Spleen (tissue), 11 donors: ENCODE measurements around the gene SLC25A47. TPM values are rescaled to one million over a fixed set of nuclear protein-coding genes. Genes with fewer than 3 reads are reported as not detected.

ENCODE experiments used
- DNase-seq: peaks from one replicate; pipeline ENCODE4 v3.0.0-alpha.2; 2020
- H3K27ac ChIP-seq, 8 donors: fragments of 200-600 bp; sonication (generic) in 7 of 8; 1 replicate in 4 of 8; 2 replicates in 4 of 8; pipeline versions ENCODE4 v1.5.0 to v1.8.0; 2016 to 2021; ENCODE audit warnings: inconsistent platforms in 4 of 8, mild to moderate bottlenecking in 4 of 8, moderate library complexity in 1 of 8
- H3K27me3 ChIP-seq, 7 donors: fragments of 200-600 bp; sonication (generic) in 6 of 7; replicated peaks in 1 of 7; 1 replicate in 4 of 7; 2 replicates in 3 of 7; pipeline versions ENCODE4 v1.5.0 to v1.8.0; 2016 to 2021; ENCODE audit warnings: inconsistent platforms in 3 of 7, mild to moderate bottlenecking in 1 of 7
- H3K36me3 ChIP-seq, 6 donors: fragments of 200-600 bp; sonication (generic) in 5 of 6; 1 replicate in 4 of 6; 2 replicates in 2 of 6; pipeline versions ENCODE4 v1.5.0 to v1.8.0; 2016 to 2021; ENCODE audit warnings: inconsistent platforms in 2 of 6
- H3K4me1 ChIP-seq, 6 donors: fragments of 200-600 bp; sonication (generic) in 5 of 6; 1 replicate in 3 of 6; 2 replicates in 3 of 6; pipeline versions ENCODE4 v1.5.0 to v1.8.0; 2016 to 2021; ENCODE audit warnings: inconsistent platforms in 3 of 6
- H3K4me3 ChIP-seq, 8 donors: fragments of 200-600 bp; sonication (generic) in 7 of 8; 1 replicate in 4 of 8; 2 replicates in 4 of 8; pipeline versions ENCODE4 v1.5.0 to v1.8.0; 2016 to 2021; ENCODE audit warnings: inconsistent platforms in 4 of 8, mild to moderate bottlenecking in 4 of 8, moderate library complexity in 2 of 8
- H3K9me3 ChIP-seq, 8 donors: fragments of 200-600 bp; sonication (generic) in 7 of 8; 1 replicate in 4 of 8; 2 replicates in 4 of 8; pipeline versions ENCODE4 v1.5.0 to v1.8.0; 2016 to 2021; ENCODE audit warnings: inconsistent platforms in 4 of 8
- CTCF ChIP-seq, 11 experiments: fragments of 200-600 bp in 7 of 11; fragments of 450-650 bp in 4 of 11; sonication (generic) in 4 of 11; IDR thresholded peaks in 8 of 11; conservative IDR thresholded peaks in 3 of 11; 1 replicate in 7 of 11; 2 replicates in 4 of 11; pipeline versions ENCODE4 v1.4.0 to v1.8.0; 2016 to 2021; ENCODE audit warnings: antibody characterized with exemption in 11 of 11, inconsistent platforms in 4 of 11, mild to moderate bottlenecking in 1 of 11
- POLR2A ChIP-seq, 3 donors: fragments of 450-650 bp; IDR thresholded peaks; one replicate each; pipeline ENCODE4 v1.5.1; 2017; ENCODE audit warnings: antibody characterized with exemption in 3 of 3, mild to moderate bottlenecking in 1 of 3
- POLR2AphosphoS5 ChIP-seq, 3 donors: sonication (generic); formaldehyde crosslinking; IDR thresholded peaks; one replicate each; pipeline ENCODE4 v1.5.1; 2017; ENCODE audit warnings: antibody characterized with exemption in 3 of 3
- WGBS, 5 donors: extraction: QIAGEN DNeasy Blood & Tissue Kit in 3 of 5; methylation state at CpG; one replicate each; pipeline versions ENCODE4 v1.1.5 to v1.1.7; 2013 to 2018; 5-methylcytosine and 5-hydroxymethylcytosine counted together
- intact Hi-C: fragments of 100-400 bp; cut with DNase I; formaldehyde crosslinking; loops from one replicate; pipeline ENCODE4 v1.15.0; 2023; ENCODE audit warnings: low total_unique reads
- polyA plus RNA-seq, 3 donors: library from polyadenylated mRNA; stranded (reverse); fragments of 200-250 nt; gene quantifications; one replicate each; pipeline ENCODE4 v1.2.1, GENCODE V29; 2013
- total RNA-seq, 7 donors: library from RNA; depleted of rRNA in 3 of 7; stranded (reverse); fragments of >200 nt in 3 of 7; fragmentation: NEBNext Ultra II Directional in 4 of 7; extraction: Animal tissue kit (Norgen Biotek cat#: 25700) in 4 of 7; gene quantifications; one replicate each; pipeline versions ENCODE4 v1.1.0 to v1.2.1, GENCODE V29; 2016 to 2021
- donor health status: healthy with polysubstance abuse.
- donor health status: DM: no; HTN: no; CAD: no; lungs with moderate emphysema.
- donor health status: DM: no; HTN: no; CAD: no.
- donor health status: Bipolar disorder and iron deficiency.
- donor health status: healthy.
- donor health status: DM: no; HTN: no; CAD: no.
- donor health status: DM: yes; HTN: yes; CAD: no.

SLC25A47 gene
- total and polyA plus RNA-seq, 10 donors: 0.03 to 0.11 TPM; not detected in 8

- H3K9me3 ChIP-seq: no peaks in the 10 kb centered on the region
- intact Hi-C loops: no loop called here
These were observed 1.5 kb upstream of the SLC25A47 start for GRCh38 chr14:100321473-100322137.

GRCh38 chr14:100322138-100322957 is 791 bp upstream of the SLC25A47 start:
- Histone ChIP-seq H3K27ac (no peak overlapping the region), H3K27me3 (no peaks in the 10 kb centered on the region), H3K36me3 (no peaks in the 10 kb centered on the region), H3K4me3 (no peak overlapping the region), H3K4me1 (peaks cover 6 to 30% (median 19%) of the 10 kb centered on the region in 6 donors), H3K9me3 (no peaks in the 10 kb centered on the region)
- no peak for TF ChIP-seq POLR2A (IDR thresholded peaks at IDR 0.05)
- TF ChIP-seq POLR2AphosphoS5 (IDR thresholded peaks at IDR 0.05): no peak
- TF ChIP-seq CTCF (IDR thresholded peaks at IDR 0.05 in 8 of 11, conservative IDR thresholded peaks at IDR 0.05 in 3 of 11): no peak
- DNase-seq: no peak
- intact Hi-C loops: no loop called here
- 86 to 100% (median 88%) methylated on average over 6 to 15 of the region's 15 CpGs for WGBS, 5 donors

More at GRCh38 chr14:100321473-100322137, 1.5 kb upstream of the SLC25A47 start:
- no peaks in the 10 kb centered on the region for H3K27me3 ChIP-seq
- H3K4me1 ChIP-seq: peaks cover 6 to 34% (median 20%) of the 10 kb centered on the region in 6 donors
- no peak overlapping the region for H3K4me3 ChIP-seq
- H3K36me3 ChIP-seq: no peaks in the 10 kb centered on the region
- no peak overlapping the region for H3K27ac ChIP-seq
- TF ChIP-seq POLR2AphosphoS5 (IDR thresholded peaks at IDR 0.05) (peak; percentile 17 to 63 (median 47)), CTCF (IDR thresholded peaks at IDR 0.05 in 8 of 11, conservative IDR thresholded peaks at IDR 0.05 in 3 of 11) (no peak)
- peak; percentile 79 for DNase-seq
- 63 to 75% (median 72%) methylated on average over 8 to 9 of the region's 9 CpGs for WGBS, 5 donors

- intact Hi-C loops: no loop called here
- peaks cover 0 to 15% (median 5%) of the 10 kb centered on the region in 6 donors for H3K4me1 ChIP-seq
- no peak for DNase-seq
- WGBS, 5 donors: 78 to 92% (median 88%) methylated on average over 4 to 8 of the region's 8 CpGs
- H3K4me3 ChIP-seq: no peak overlapping the region
- no peaks in the 10 kb centered on the region for H3K9me3 ChIP-seq
- no peak overlapping the region for H3K27ac ChIP-seq
- TF ChIP-seq CTCF (IDR thresholded peaks at IDR 0.05 in 8 of 11, conservative IDR thresholded peaks at IDR 0.05 in 3 of 11): no peak
- no peak for TF ChIP-seq POLR2AphosphoS5 (IDR thresholded peaks at IDR 0.05)
- no peak for TF ChIP-seq POLR2A (IDR thresholded peaks at IDR 0.05)
- no peaks in the 10 kb centered on the region for H3K27me3 ChIP-seq
- H3K36me3 ChIP-seq: no peaks in the 10 kb centered on the region
These were observed 786 bp downstream of the SLC25A47 start for GRCh38 chr14:100323942-100324307.

- intact Hi-C loops: no loop called here
- Histone ChIP-seq H3K27me3 (no peaks in the 10 kb centered on the region), H3K27ac (no peak overlapping the region), H3K36me3 (no peaks in the 10 kb centered on the region), H3K4me3 (no peak overlapping the region), H3K9me3 (no peaks in the 10 kb centered on the region), H3K4me1 (peaks cover 0 to 13% (median 5%) of the 10 kb centered on the region in 6 donors)
- WGBS, 5 donors: 75 to 82% (median 78%) methylated on average over 17 of the region's 17 CpGs
- TF ChIP-seq POLR2A (IDR thresholded peaks at IDR 0.05): no peak
- no peak for DNase-seq
These were observed 2.1 kb downstream of the SLC25A47 start for GRCh38 chr14:100325231-100325632.
